Esophagus muscularis mucosa (tissue), 3 donors: Measurements from ENCODE around the gene DDX47.

ENCODE experiments used
- POLR2A ChIP-seq: fragments of 450-650 bp; IDR thresholded peaks from one replicate; pipeline ENCODE4 v1.6.1; 2017; ENCODE audit warnings: antibody characterized with exemption, moderate library complexity, mild to moderate bottlenecking, low read depth
- POLR2AphosphoS5 ChIP-seq, 2 donors: sonication (generic); formaldehyde crosslinking; IDR thresholded peaks; one replicate each; pipeline ENCODE4 v1.6.1; 2017; ENCODE audit warnings: antibody characterized with exemption in 2 of 2
- TF ChIP-seq, protein P1 (sequence below), 3 experiments: fragments of 200-600 bp in 2 of 3; fragments of 450-650 bp in 1 of 3; sonication (generic) in 2 of 3; IDR thresholded peaks; one replicate each; pipeline ENCODE4 v1.5.1; 2017 to 2019; ENCODE audit warnings: antibody characterized with exemption in 3 of 3, mild to moderate bottlenecking in 2 of 3, moderate library complexity in 1 of 3

DNA sequence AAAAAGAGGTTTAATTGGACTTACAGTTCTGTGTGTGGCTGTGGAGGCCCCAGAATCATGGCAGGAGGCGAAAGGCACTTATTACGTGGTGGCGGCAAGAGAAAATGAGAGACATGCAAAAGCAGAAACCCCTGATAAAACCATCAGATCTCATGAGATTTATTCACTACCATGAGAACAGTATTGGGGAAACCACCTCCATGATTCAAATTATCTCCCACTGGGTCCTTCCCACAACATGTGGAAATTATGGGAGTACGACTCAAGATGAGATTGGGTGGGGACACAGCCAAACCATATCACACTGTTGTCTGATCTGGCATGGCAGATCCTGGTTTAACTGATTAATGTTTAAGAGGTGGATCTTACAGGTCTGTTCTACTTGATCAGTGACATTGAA is 5.6 kb downstream of the DDX47 start:
- TF ChIP-seq, protein P1, sequence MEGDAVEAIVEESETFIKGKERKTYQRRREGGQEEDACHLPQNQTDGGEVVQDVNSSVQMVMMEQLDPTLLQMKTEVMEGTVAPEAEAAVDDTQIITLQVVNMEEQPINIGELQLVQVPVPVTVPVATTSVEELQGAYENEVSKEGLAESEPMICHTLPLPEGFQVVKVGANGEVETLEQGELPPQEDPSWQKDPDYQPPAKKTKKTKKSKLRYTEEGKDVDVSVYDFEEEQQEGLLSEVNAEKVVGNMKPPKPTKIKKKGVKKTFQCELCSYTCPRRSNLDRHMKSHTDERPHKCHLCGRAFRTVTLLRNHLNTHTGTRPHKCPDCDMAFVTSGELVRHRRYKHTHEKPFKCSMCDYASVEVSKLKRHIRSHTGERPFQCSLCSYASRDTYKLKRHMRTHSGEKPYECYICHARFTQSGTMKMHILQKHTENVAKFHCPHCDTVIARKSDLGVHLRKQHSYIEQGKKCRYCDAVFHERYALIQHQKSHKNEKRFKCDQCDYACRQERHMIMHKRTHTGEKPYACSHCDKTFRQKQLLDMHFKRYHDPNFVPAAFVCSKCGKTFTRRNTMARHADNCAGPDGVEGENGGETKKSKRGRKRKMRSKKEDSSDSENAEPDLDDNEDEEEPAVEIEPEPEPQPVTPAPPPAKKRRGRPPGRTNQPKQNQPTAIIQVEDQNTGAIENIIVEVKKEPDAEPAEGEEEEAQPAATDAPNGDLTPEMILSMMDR (IDR thresholded peaks at IDR 0.05) = no peak
- TF ChIP-seq POLR2A (no peak), POLR2AphosphoS5 (IDR thresholded peaks at IDR 0.05) (no peak)
